ENCODE measurements around the gene PHGDH.

Gene PHGDH

DNA sequence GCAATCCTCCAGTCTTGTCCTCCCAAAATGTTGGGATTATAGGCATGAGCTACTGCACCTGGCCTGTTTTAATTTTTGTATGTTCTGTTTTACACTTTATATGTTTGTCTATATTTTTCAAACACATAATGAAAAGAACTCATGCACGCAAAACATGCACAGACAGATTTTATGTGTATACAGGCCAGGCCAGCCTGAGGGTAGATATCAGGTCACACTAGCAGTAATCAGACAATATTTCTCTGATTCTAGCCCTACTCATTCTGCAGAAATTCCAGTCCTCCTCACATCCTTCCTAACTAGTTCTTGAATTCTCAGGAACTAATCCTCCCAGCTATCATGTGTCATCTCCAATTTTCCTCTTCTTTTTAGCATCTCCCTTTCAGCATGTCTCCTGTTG is 27.8 kb upstream of the PHGDH start:
- Histone ChIP-seq H3K27ac (ENCODE audit: low read length) (no peak overlapping the region), H3K9me3 (ENCODE audit: insufficient read depth, low read length) (no peaks in the 10 kb centered on the region), H3K4me1 (ENCODE audit: low read length) (no peaks in the 10 kb centered on the region), H3K79me2 (ENCODE audit: low read length) (no peaks in the 10 kb centered on the region), H3K9ac (ENCODE audit: low read length) (no peak overlapping the region), H3K27me3 (ENCODE audit: low read depth, low read length) (0 out of 2 replicates have a peak, but pooled peaks cover 8% of the 10 kb centered on the region), H3K4me2 (ENCODE audit: low read length) (no peak overlapping the region), H2AFZ (ENCODE audit: low read depth, low read length) (no peak overlapping the region), H3K36me3 (replicated peaks; ENCODE audit: low read depth, low read length) (no peaks in the 10 kb centered on the region), H4K20me1 (ENCODE audit: insufficient read depth, low read length) (no peaks in the 10 kb centered on the region), H3K4me3 (ENCODE audit: low read length) (no peak overlapping the region)
- TF ChIP-seq, protein P1, sequence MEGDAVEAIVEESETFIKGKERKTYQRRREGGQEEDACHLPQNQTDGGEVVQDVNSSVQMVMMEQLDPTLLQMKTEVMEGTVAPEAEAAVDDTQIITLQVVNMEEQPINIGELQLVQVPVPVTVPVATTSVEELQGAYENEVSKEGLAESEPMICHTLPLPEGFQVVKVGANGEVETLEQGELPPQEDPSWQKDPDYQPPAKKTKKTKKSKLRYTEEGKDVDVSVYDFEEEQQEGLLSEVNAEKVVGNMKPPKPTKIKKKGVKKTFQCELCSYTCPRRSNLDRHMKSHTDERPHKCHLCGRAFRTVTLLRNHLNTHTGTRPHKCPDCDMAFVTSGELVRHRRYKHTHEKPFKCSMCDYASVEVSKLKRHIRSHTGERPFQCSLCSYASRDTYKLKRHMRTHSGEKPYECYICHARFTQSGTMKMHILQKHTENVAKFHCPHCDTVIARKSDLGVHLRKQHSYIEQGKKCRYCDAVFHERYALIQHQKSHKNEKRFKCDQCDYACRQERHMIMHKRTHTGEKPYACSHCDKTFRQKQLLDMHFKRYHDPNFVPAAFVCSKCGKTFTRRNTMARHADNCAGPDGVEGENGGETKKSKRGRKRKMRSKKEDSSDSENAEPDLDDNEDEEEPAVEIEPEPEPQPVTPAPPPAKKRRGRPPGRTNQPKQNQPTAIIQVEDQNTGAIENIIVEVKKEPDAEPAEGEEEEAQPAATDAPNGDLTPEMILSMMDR (IDR thresholded peaks at IDR 0.05; ENCODE audit: low read depth, low read length), result no peak
- TF ChIP-seq EZH2phosphoT487 (IDR thresholded peaks at IDR 0.05; ENCODE audit: low read depth), result no peak

GRCh38 chr1:119686661-119687060 is 25.1 kb upstream of the PHGDH start:
- Histone ChIP-seq H3K27me3 (ENCODE audit: low read depth, low read length) (0 out of 2 replicates have a peak, but pooled peaks cover 4% of the 10 kb centered on the region), H3K9ac (ENCODE audit: low read length) (no peak overlapping the region), H3K4me3 (ENCODE audit: low read length) (no peak overlapping the region), H3K36me3 (replicated peaks; ENCODE audit: low read depth, low read length) (no peaks in the 10 kb centered on the region), H3K27ac (ENCODE audit: low read length) (no peak overlapping the region), H3K9me3 (ENCODE audit: insufficient read depth, low read length) (no peaks in the 10 kb centered on the region), H4K20me1 (ENCODE audit: insufficient read depth, low read length) (no peaks in the 10 kb centered on the region), H3K79me2 (ENCODE audit: low read length) (no peaks in the 10 kb centered on the region), H2AFZ (ENCODE audit: low read depth, low read length) (no peak overlapping the region), H3K4me2 (ENCODE audit: low read length) (no peak overlapping the region), H3K4me1 (ENCODE audit: low read length) (no peaks in the 10 kb centered on the region)
- TF ChIP-seq, protein P1 (IDR thresholded peaks at IDR 0.05; ENCODE audit: low read depth, low read length), result no peak
- TF ChIP-seq EZH2phosphoT487 (IDR thresholded peaks at IDR 0.05; ENCODE audit: low read depth), result no peak

DNA sequence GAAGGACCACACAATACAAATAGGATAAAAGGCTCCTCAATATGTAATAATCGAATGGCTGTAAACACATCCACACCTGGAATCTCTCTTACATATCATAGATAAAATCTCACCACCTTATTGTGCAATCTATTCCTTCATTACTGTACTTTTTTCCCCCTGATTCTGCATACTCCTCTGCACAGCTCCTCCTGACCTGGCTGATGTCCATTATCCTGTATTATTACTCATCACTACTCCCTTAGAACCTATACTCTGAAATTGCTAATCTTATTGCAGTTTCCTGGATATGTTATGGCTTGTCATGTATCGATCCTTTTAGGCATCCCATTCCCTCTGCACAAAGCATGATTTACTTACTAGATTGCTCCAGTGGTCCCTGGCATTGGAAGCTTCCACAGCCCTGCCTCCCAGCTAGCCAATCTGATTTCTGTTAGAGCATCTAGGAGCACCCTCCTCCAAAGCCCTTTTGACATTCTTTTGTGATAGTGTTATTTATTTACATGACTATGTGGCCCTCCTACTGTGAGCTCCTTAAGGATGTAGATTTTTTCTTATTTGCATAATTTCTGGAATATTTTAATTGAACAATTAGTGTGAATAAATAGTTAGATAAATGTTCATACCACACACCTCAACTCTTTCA is 24.2 kb upstream of the PHGDH start:
- Histone ChIP-seq H3K4me1 (ENCODE audit: low read length) (no peaks in the 10 kb centered on the region), H3K79me2 (ENCODE audit: low read length) (no peaks in the 10 kb centered on the region), H3K9ac (ENCODE audit: low read length) (no peak overlapping the region), H3K9me3 (ENCODE audit: insufficient read depth, low read length) (no peaks in the 10 kb centered on the region), H3K27me3 (ENCODE audit: low read depth, low read length) (no peaks in the 10 kb centered on the region), H2AFZ (ENCODE audit: low read depth, low read length) (no peak overlapping the region), H3K4me3 (ENCODE audit: low read length) (no peak overlapping the region), H4K20me1 (ENCODE audit: insufficient read depth, low read length) (no peaks in the 10 kb centered on the region), H3K36me3 (replicated peaks; ENCODE audit: low read depth, low read length) (no peaks in the 10 kb centered on the region), H3K4me2 (ENCODE audit: low read length) (no peak overlapping the region), H3K27ac (ENCODE audit: low read length) (no peak overlapping the region)
- TF ChIP-seq EZH2phosphoT487 (IDR thresholded peaks at IDR 0.05; ENCODE audit: low read depth), result no peak
- TF ChIP-seq, protein P1 (IDR thresholded peaks at IDR 0.05; ENCODE audit: low read depth, low read length), result no peak

GRCh38 chr1:119688810-119689209 is 22.9 kb upstream of the PHGDH start:
- H3K27me3 ChIP-seq (ENCODE audit: low read depth, low read length), result no peaks in the 10 kb centered on the region
- H3K4me3 ChIP-seq (ENCODE audit: low read length), result no peak overlapping the region
- H3K27ac ChIP-seq (ENCODE audit: low read length), result no peak overlapping the region
- TF ChIP-seq EZH2phosphoT487 (IDR thresholded peaks at IDR 0.05; ENCODE audit: low read depth), result no peak
- TF ChIP-seq, protein P1 (IDR thresholded peaks at IDR 0.05; ENCODE audit: low read depth, low read length), result no peak
- H3K9ac ChIP-seq (ENCODE audit: low read length), result no peak overlapping the region
- H3K9me3 ChIP-seq (ENCODE audit: insufficient read depth, low read length), result no peaks in the 10 kb centered on the region
- no peak overlapping the region for H2AFZ ChIP-seq (ENCODE audit: low read depth, low read length)
- H3K36me3 ChIP-seq (replicated peaks; ENCODE audit: low read depth, low read length), result no peaks in the 10 kb centered on the region
- no peaks in the 10 kb centered on the region for H4K20me1 ChIP-seq (ENCODE audit: insufficient read depth, low read length)
- no peak overlapping the region for H3K4me2 ChIP-seq (ENCODE audit: low read length)
- no peaks in the 10 kb centered on the region for H3K79me2 ChIP-seq (ENCODE audit: low read length)
- H3K4me1 ChIP-seq (ENCODE audit: low read length), result no peaks in the 10 kb centered on the region

Data from OCI-LY3 (cell line).